IMR-90 (cell line): ENCODE results near the gene DEGS2. TPM values are rescaled to one million over a fixed set of nuclear protein-coding genes. Genes with fewer than 3 reads are reported as not detected.

ENCODE experiments used
- ATAC-seq: fragments of 200-7000 bp; cut with Tn5 transposase; 2 replicates; pipeline ENCODE4 v1.9.1; 2020; ENCODE audit warnings: low read depth, mild to moderate bottlenecking, moderate library complexity
- BruUV-seq: library from RNA; stranded (reverse); fragments of 400-500 nt; replicated peaks from 2 replicates; lab custom pipeline; 2021; lab: Mats Ljungman, UMichigan
- CTCF ChIA-PET: fragments of 300-600 bp; formaldehyde crosslinking; extraction: SDS; loops from one replicate; lab custom pipeline; 2021; ENCODE audit warnings: antibody characterized with exemption; lab: Yijun Ruan, JAX
- POLR2A ChIA-PET: fragments of 300-600 bp; sonication (Branson Sonifier 250); formaldehyde crosslinking; loops from one replicate; lab custom pipeline; 2022; ENCODE audit warnings: antibody characterized with exemption; ENCODE audit not compliant: unreplicated experiment; lab: Charles Lee
- DNase-seq: peaks from one replicate; pipeline ENCODE4 v3.0.0; 2013
- H2AFZ ChIP-seq: replicated peaks from 2 replicates; pipeline ENCODE3; 2013; ENCODE audit warnings: low read length, mild to moderate bottlenecking; ENCODE audit not compliant: poor library complexity
- H2AK5ac ChIP-seq: 2 replicates; pipeline ENCODE4 v1.6.1; 2013; ENCODE audit warnings: low read depth, low read length, inconsistent platforms
- H2AK9ac ChIP-seq: replicated peaks from 2 replicates; pipeline ENCODE3; 2013; ENCODE audit warnings: mild to moderate bottlenecking, low read depth, low read length, moderate library complexity; ENCODE audit not compliant: poor library complexity
- H2BK120ac ChIP-seq: 2 replicates; pipeline ENCODE4 v1.6.1; 2013; ENCODE audit warnings: low read depth, low read length, inconsistent platforms
- H2BK15ac ChIP-seq: 3 replicates; pipeline ENCODE4 v1.6.1; 2013; ENCODE audit warnings: low read depth, low read length, inconsistent platforms
- H2BK20ac ChIP-seq: 2 replicates; pipeline ENCODE4 v1.6.1; 2013; ENCODE audit warnings: low read depth, mild to moderate bottlenecking, inconsistent platforms, low read length, moderate library complexity
- H2BK5ac ChIP-seq: 2 replicates; pipeline ENCODE4 v1.6.1; 2013; ENCODE audit warnings: mild to moderate bottlenecking, low read depth, low read length, inconsistent platforms; ENCODE audit not compliant: poor library complexity, severe bottlenecking
- H3K14ac ChIP-seq: replicated peaks from 2 replicates; pipeline ENCODE4 v1.6.1; 2013; ENCODE audit warnings: low read depth, low read length, inconsistent platforms
- H3K18ac ChIP-seq: 2 replicates; pipeline ENCODE4 v1.6.1; 2013; ENCODE audit warnings: low read depth, low read length, control low read depth
- H3K23ac ChIP-seq: 2 replicates; pipeline ENCODE4 v1.6.1; 2013; ENCODE audit warnings: low read depth, low read length, inconsistent platforms
- H3K27ac ChIP-seq: 2 replicates; pipeline ENCODE4 v1.5.1; 2013; ENCODE audit warnings: mild to moderate bottlenecking, control low read depth, low read length; ENCODE audit not compliant: insufficient read depth
- H3K27me3 ChIP-seq: 2 replicates; pipeline ENCODE4 v1.6.1; 2013; ENCODE audit warnings: low read length; ENCODE audit not compliant: control insufficient read depth, insufficient read depth
- H3K36me3 ChIP-seq: 2 replicates; pipeline ENCODE4 v1.6.1; 2013; ENCODE audit warnings: low read length, mixed read lengths; ENCODE audit not compliant: control insufficient read depth, insufficient read depth
- H3K4ac ChIP-seq: 2 replicates; pipeline ENCODE4 v1.6.1; 2013; ENCODE audit warnings: low read depth, low read length, inconsistent platforms
- H3K4me1 ChIP-seq: 2 replicates; pipeline ENCODE4 v1.6.1; 2013; ENCODE audit warnings: low read length, mixed read lengths; ENCODE audit not compliant: control insufficient read depth, insufficient read depth
- H3K4me2 ChIP-seq: 2 replicates; pipeline ENCODE4 v1.6.1; 2013; ENCODE audit warnings: low read depth, mild to moderate bottlenecking, control low read depth, low read length, moderate library complexity
- H3K4me3 ChIP-seq: 2 replicates; pipeline ENCODE4 v1.5.1; 2013; ENCODE audit warnings: low read depth, mild to moderate bottlenecking, control low read depth, low read length, moderate library complexity; ENCODE audit not compliant: insufficient read depth
- H3K56ac ChIP-seq: 2 replicates; pipeline ENCODE4 v1.6.1; 2013; ENCODE audit warnings: low read length, inconsistent platforms; ENCODE audit not compliant: insufficient read depth; ENCODE audit errors: extremely low read depth
- H3K79me1 ChIP-seq, 2 experiments: 2 replicates each; pipeline ENCODE4 v1.6.1; 2013; ENCODE audit warnings: low read length in 2 of 2, inconsistent platforms in 1 of 2, low read depth in 1 of 2
- H3K9ac ChIP-seq: 2 replicates; pipeline ENCODE4 v1.6.1; 2013; ENCODE audit warnings: low read depth, low read length, control low read depth
- H3K9me1 ChIP-seq: 2 replicates; pipeline ENCODE4 v1.6.1; 2013; ENCODE audit warnings: low read length, inconsistent platforms; ENCODE audit not compliant: insufficient read depth
- H3K9me3 ChIP-seq: 2 replicates; pipeline ENCODE4 v1.6.1; 2013; ENCODE audit warnings: low read length; ENCODE audit not compliant: control insufficient read depth, insufficient read depth
- H4K20me1 ChIP-seq: 2 replicates; pipeline ENCODE4 v1.6.1; 2013; ENCODE audit warnings: low read length, inconsistent platforms; ENCODE audit not compliant: insufficient read depth
- H4K5ac ChIP-seq: 2 replicates; pipeline ENCODE4 v1.6.1; 2013; ENCODE audit warnings: mild to moderate bottlenecking, low read depth, low read length, control low read depth
- H4K8ac ChIP-seq, 2 experiments: 2 replicates each; pipeline ENCODE4 v1.6.1; 2013; ENCODE audit warnings: low read depth in 2 of 2, low read length in 2 of 2, control low read depth in 1 of 2, inconsistent platforms in 1 of 2
- H4K91ac ChIP-seq: 2 replicates; pipeline ENCODE4 v1.6.1; 2013; ENCODE audit warnings: low read depth, low read length, inconsistent platforms; ENCODE audit not compliant: insufficient read depth
- CEBPB ChIP-seq: IDR thresholded peaks from 2 replicates; pipeline ENCODE4 v1.6.1; 2012; ENCODE audit warnings: low read depth, low read length, improper control_type of control experiment
- CHD1 ChIP-seq: IDR thresholded peaks from 2 replicates; pipeline ENCODE4 v1.6.1; 2012; ENCODE audit warnings: low read depth, low read length, improper control_type of control experiment
- RFX5 ChIP-seq: IDR thresholded peaks from 2 replicates; pipeline ENCODE4 v1.8.0; 2012; ENCODE audit warnings: low read depth, mild to moderate bottlenecking, low read length, moderate library complexity
- WGBS, 2 experiments: methylation state at CpG; one replicate each; pipeline versions ENCODE4 v1.1.5 to v1.1.7; 2013; ENCODE audit warnings: missing lambda C conversion rate in 2 of 2; ENCODE audit not compliant: insufficient read length in 1 of 2; ENCODE audit errors: extremely low coverage in 2 of 2; 5-methylcytosine and 5-hydroxymethylcytosine counted together
- dilution Hi-C: fragments of 300-500 bp; cut with HindIII; formaldehyde crosslinking; loops from one replicate; pipeline ENCODE4 v1.14.3; 2018; ENCODE audit warnings: low sequenced_read_pairs; ENCODE audit not compliant: unreplicated experiment
- in situ Hi-C: fragments of 300-500 bp; cut with MboI; formaldehyde crosslinking; loops from 3 replicates; pipeline ENCODE4 v1.14.3; 2019; ENCODE audit warnings: low sequenced_read_pairs, inconsistent platforms, mixed read lengths
- intact Hi-C: fragments of 100-400 bp; cut with micrococcal nuclease; formaldehyde crosslinking; loops from 2 replicates; pipeline ENCODE4 v1.10.0; 2022
- polyA plus RNA-seq, 3 experiments: library from polyadenylated mRNA; depleted of rRNA; stranded (reverse); fragments of >200 nt; gene quantifications; 2 replicates each; pipeline ENCODE4 v1.2.3, GENCODE V29; 2012; ENCODE audit warnings: low replicate concordance in 1 of 3
- total RNA-seq: library from RNA; depleted of rRNA; stranded (reverse); fragments of >200 nt; gene quantifications from 2 replicates; pipeline ENCODE4 v1.2.3, GENCODE V29; 2012

The DEGS2 gene
- total and polyA plus RNA-seq, 2 of the 4 experiments (the other 2 are of a cell fraction) = not detected

DNA sequence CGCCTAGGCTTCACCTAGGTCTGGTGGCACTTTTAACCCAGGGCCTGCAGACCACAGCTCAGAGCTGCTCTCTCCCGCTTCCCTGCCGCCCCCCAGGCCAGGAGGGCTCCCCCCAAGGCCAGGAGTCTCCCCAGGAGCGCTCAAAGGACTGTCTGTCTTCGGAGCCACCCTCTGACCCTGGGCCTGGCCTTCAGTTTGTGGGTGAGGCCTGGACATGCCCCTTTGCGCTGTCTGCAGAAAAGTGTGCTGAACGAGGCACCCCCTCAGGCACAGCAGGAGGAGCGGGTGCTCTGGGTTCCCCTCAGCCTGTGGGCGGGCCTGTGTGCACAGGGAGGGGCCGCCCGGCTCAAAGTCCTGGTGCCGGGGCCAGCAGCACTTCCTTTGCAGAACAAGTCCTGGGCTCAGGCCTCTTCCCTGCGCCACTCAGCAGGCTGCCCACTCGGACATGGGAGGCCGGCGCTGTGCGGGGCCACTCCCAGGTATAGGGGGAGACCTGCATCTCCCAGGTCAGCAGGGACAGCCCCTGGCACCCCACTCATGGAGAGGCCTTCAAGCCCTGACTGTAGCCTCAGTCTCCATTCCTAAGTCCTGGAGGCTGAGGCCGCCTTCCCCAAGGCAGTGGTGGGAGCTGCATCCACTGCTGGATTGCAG lies 14.3 kb downstream of the DEGS2 start:
- H2BK5ac ChIP-seq = no peak overlapping the region

More for the DNA sequence above, 14.3 kb downstream of the DEGS2 start:
- H2AK5ac ChIP-seq = no peak overlapping the region
- no peak overlapping the region for H2BK120ac ChIP-seq
- in situ Hi-C loops = no loop called here
- H3K4me2 ChIP-seq = no peak overlapping the region
- no peak overlapping the region for H4K91ac ChIP-seq
- peaks cover 5% of the 10 kb centered on the region; the same call in 1 of the 2 replicates for H3K36me3 ChIP-seq
- ChIA-PET POLR2A (no interaction called here), CTCF (no interaction called here)
- no peak overlapping the region for H3K9ac ChIP-seq
- no peak for DNase-seq
- H4K20me1 ChIP-seq = no peaks in the 10 kb centered on the region
- no peaks in the 10 kb centered on the region for H3K79me1 ChIP-seq
- WGBS, 2 experiments = 85% methylated on average over 5 of the region's 18 CpGs; no CpG with 5 or more reads in 1 of the 2 experiments
- no peak overlapping the region for H2AK9ac ChIP-seq
- TF ChIP-seq RFX5 (no peak), CEBPB (no peak), CHD1 (no peak)
- H3K56ac ChIP-seq = no peak overlapping the region
- H2BK20ac ChIP-seq = no peak overlapping the region
- no peak overlapping the region for H4K8ac ChIP-seq
- H3K27me3 ChIP-seq = no peaks in the 10 kb centered on the region
- no TSS peak for BruUV-seq
- H3K27ac ChIP-seq = no peak overlapping the region
- dilution Hi-C loops = no loop called here
- no peak overlapping the region for H3K4me3 ChIP-seq
- H3K4me1 ChIP-seq = no peaks in the 10 kb centered on the region
- H3K9me1 ChIP-seq = no peaks in the 10 kb centered on the region
- no peak overlapping the region for H3K23ac ChIP-seq
- ATAC-seq = no peak
- no peak overlapping the region for H3K4ac ChIP-seq
- H3K9me3 ChIP-seq = no peaks in the 10 kb centered on the region
- no peak overlapping the region for H4K5ac ChIP-seq
- no peak overlapping the region for H3K18ac ChIP-seq
- H2AFZ ChIP-seq = no peak overlapping the region
- H3K14ac ChIP-seq = no peak overlapping the region
- no peak overlapping the region for H2BK15ac ChIP-seq
- intact Hi-C loops = no loop called here
